Mesothelial cell of epicardium (in vitro differentiated cells): ENCODE measurements around the gene POLR2F. TPM values are rescaled to one million over a fixed set of nuclear protein-coding genes. Genes with fewer than 3 reads are reported as not detected.

ENCODE experiments used
- DNase-seq, 2 experiments: peaks; one replicate each; pipeline ENCODE4 v3.0.0; 2021; ENCODE audit warnings: low spot score in 2 of 2; ENCODE audit not compliant: unreplicated experiment in 2 of 2
- H3K27ac Mint-ChIP-seq: 2 replicates; pipeline ENCODE4 v1.8.0; 2021; ENCODE audit warnings: mixed read lengths
- H3K27me3 Mint-ChIP-seq: 2 replicates; pipeline ENCODE4 v1.8.0; 2021; ENCODE audit warnings: low read depth, mixed read lengths
- H3K36me3 Mint-ChIP-seq: 2 replicates; pipeline ENCODE4 v1.8.0; 2021; ENCODE audit warnings: mixed read lengths
- H3K4me1 Mint-ChIP-seq: 2 replicates; pipeline ENCODE4 v1.8.0; 2021; ENCODE audit warnings: mixed read lengths
- H3K4me3 Mint-ChIP-seq: 2 replicates; pipeline ENCODE4 v1.8.0; 2021; ENCODE audit warnings: mild to moderate bottlenecking, moderate library complexity, mixed read lengths
- H3K9me3 Mint-ChIP-seq: 2 replicates; pipeline ENCODE4 v1.8.0; 2021; ENCODE audit warnings: mixed read lengths
- CTCF ChIP-seq: fragments of 200-600 bp; sonication (generic); IDR thresholded peaks from one replicate; pipeline ENCODE4 v1.5.0; 2021; ENCODE audit warnings: antibody characterized with exemption; ENCODE audit not compliant: unreplicated experiment
- microRNA-seq: library from miRNA; unstranded; fragments of <30 nt; microRNA quantifications from one replicate; pipeline ENCODE4 v1.2.0, GENCODE V29; 2021; ENCODE audit warnings: inconsistent platforms, mixed read lengths
- total RNA-seq: library from RNA; stranded (reverse); gene quantifications from 3 replicates; pipeline ENCODE4 v1.2.1, GENCODE V29; 2021

Gene POLR2F
- total RNA-seq, 1 donor from 2014 or later = 70.0 TPM

- Mint-ChIP-seq H3K27me3 (no peaks in the 10 kb centered on the region), H3K9me3 (no peaks in the 10 kb centered on the region), H3K4me1 (peaks cover 12% of the 10 kb centered on the region), H3K36me3 (no peaks in the 10 kb centered on the region), H3K27ac (no peak overlapping the region), H3K4me3 (no peak overlapping the region)
- TF ChIP-seq CTCF = no peak
- no peak for DNase-seq
These were observed 60.6 kb downstream of the POLR2F start for GRCh38 chr22:38014083-38014482.

- TF ChIP-seq CTCF = no peak
- H3K27me3 Mint-ChIP-seq = no peaks in the 10 kb centered on the region
- DNase-seq = no peak
- H3K4me1 Mint-ChIP-seq = peaks cover 5% of the 10 kb centered on the region
- H3K27ac Mint-ChIP-seq = no peak overlapping the region
- no peak overlapping the region for H3K4me3 Mint-ChIP-seq
- H3K9me3 Mint-ChIP-seq = no peaks in the 10 kb centered on the region
- no peaks in the 10 kb centered on the region for H3K36me3 Mint-ChIP-seq
These were observed 63.0 kb downstream of the POLR2F start for GRCh38 chr22:38016182-38017151.

- H3K9me3 Mint-ChIP-seq = no peaks in the 10 kb centered on the region
- H3K36me3 Mint-ChIP-seq = no peaks in the 10 kb centered on the region
- no peaks in the 10 kb centered on the region for H3K27me3 Mint-ChIP-seq
- DNase-seq = no peak
- H3K4me1 Mint-ChIP-seq = peaks cover 5% of the 10 kb centered on the region
- H3K4me3 Mint-ChIP-seq = no peak overlapping the region
- H3K27ac Mint-ChIP-seq = peak overlapping the region; percentile 50
- no peak for TF ChIP-seq CTCF
These were observed 63.9 kb downstream of the POLR2F start for GRCh38 chr22:38017272-38017920.

- Mint-ChIP-seq H3K27me3 (no peaks in the 10 kb centered on the region), H3K27ac (no peak overlapping the region), H3K9me3 (no peaks in the 10 kb centered on the region), H3K4me3 (no peak overlapping the region), H3K36me3 (no peaks in the 10 kb centered on the region), H3K4me1 (peaks cover 5% of the 10 kb centered on the region)
- DNase-seq = no peak
- TF ChIP-seq CTCF = no peak
These were observed 64.7 kb downstream of the POLR2F start for GRCh38 chr22:38017939-38018885.

Small RNA genes within 50 kb of the gene (microRNA-seq; reads per million reads assigned to microRNA genes)
- gene MIR4534 = not detected
- 2.3 reads per million for gene MIR6820

Other genes starting within 250 kb of the POLR2F start
- 9.8 to 13.2 TPM (median 12.5 TPM) in 3 replicates for gene GCAT, start 145.8 kb upstream of the POLR2F start, total RNA-seq
- 0.22 to 0.31 TPM in 2 of 3 replicates, not detected in the other for gene GALR3, start 130.3 kb upstream of the POLR2F start, total RNA-seq
- 16.1 to 18.4 TPM (median 17.1 TPM) in 3 replicates for gene ANKRD54, start 109.4 kb upstream of the POLR2F start, total RNA-seq
- 633 to 642 TPM (median 639 TPM) in 3 replicates for gene EIF3L, start 104.3 kb upstream of the POLR2F start, total RNA-seq
- 47.2 to 51.7 TPM (median 48.2 TPM) in 3 replicates for gene MICALL1, start 47.4 kb upstream of the POLR2F start, total RNA-seq
- gene C22orf23, start 98 bp upstream of the POLR2F start, total RNA-seq = 0.31 to 0.40 TPM in 2 of 3 replicates, not detected in the other
- 0.07 to 0.33 TPM (median 0.09 TPM) in 3 replicates for gene SOX10, start 30.9 kb downstream of the POLR2F start, total RNA-seq
- gene PICK1, start 103.7 kb downstream of the POLR2F start, total RNA-seq = 69.3 to 75.6 TPM (median 74.3 TPM) in 3 replicates
- 0.14 to 0.60 TPM (median 0.18 TPM) in 3 replicates for gene SLC16A8, start 130.5 kb downstream of the POLR2F start, total RNA-seq
- gene BAIAP2L2, start 157.0 kb downstream of the POLR2F start, total RNA-seq = 1.6 to 1.9 TPM (median 1.7 TPM) in 3 replicates
- 88.2 to 91.9 TPM (median 88.6 TPM) in 3 replicates for gene PLA2G6, start 228.1 kb downstream of the POLR2F start, total RNA-seq
- gene MAFF, start 248.3 kb downstream of the POLR2F start, total RNA-seq = 33.4 to 35.3 TPM (median 34.1 TPM) in 3 replicates